Thymus (tissue), 11 donors: ENCODE measurements around the gene CHDH. TPM values are rescaled to one million over a fixed set of nuclear protein-coding genes. Genes with fewer than 3 reads are reported as not detected.

Experiments
- DNase-seq, 9 donors: peaks; one replicate each; pipeline ENCODE4 v3.0.0-alpha.2; 2013; ENCODE audit warnings: low spot score in 9 of 9, low read depth in 6 of 9, missing footprints in 1 of 9
- H3K27ac ChIP-seq, 2 donors: one replicate each; pipeline ENCODE4 v1.5.1; 2013; ENCODE audit warnings: control low read depth in 1 of 2, low read depth in 1 of 2, low read length in 1 of 2, mild to moderate bottlenecking in 1 of 2, moderate library complexity in 1 of 2
- H3K27me3 ChIP-seq, 2 donors: one replicate each; pipeline ENCODE4 v1.5.1; 2013; ENCODE audit warnings: low read length in 1 of 2; ENCODE audit not compliant: control insufficient read depth in 2 of 2, insufficient read depth in 1 of 2
- H3K36me3 ChIP-seq, 2 donors: one replicate each; pipeline ENCODE4 v1.5.1; 2013; ENCODE audit warnings: low read length in 1 of 2, mild to moderate bottlenecking in 1 of 2, moderate library complexity in 1 of 2; ENCODE audit not compliant: control insufficient read depth in 2 of 2, insufficient read depth in 2 of 2
- H3K4me1 ChIP-seq, 2 donors: one replicate each; pipeline ENCODE4 v1.5.1; 2013; ENCODE audit warnings: low read length in 2 of 2; ENCODE audit not compliant: control insufficient read depth in 2 of 2, insufficient read depth in 2 of 2
- H3K4me3 ChIP-seq, 2 donors: one replicate each; pipeline ENCODE4 v1.5.1; 2013; ENCODE audit warnings: low read length in 2 of 2, control low read depth in 1 of 2, mild to moderate bottlenecking in 1 of 2
- H3K9me3 ChIP-seq, 2 donors: one replicate each; pipeline ENCODE4 v1.5.1; 2013; ENCODE audit warnings: low read length in 1 of 2, mild to moderate bottlenecking in 1 of 2; ENCODE audit not compliant: control insufficient read depth in 2 of 2, insufficient read depth in 1 of 2
- WGBS: extraction: QIAGEN DNeasy Blood & Tissue Kit; methylation state at CpG from one replicate; pipeline ENCODE4 v1.1.7; 2013; 5-methylcytosine and 5-hydroxymethylcytosine counted together
- polyA plus RNA-seq: library from polyadenylated mRNA; stranded (reverse); fragments of 200-250 nt; gene quantifications from one replicate; pipeline ENCODE4 v1.2.3, GENCODE V29; 2013
- total RNA-seq: library from RNA; stranded (reverse); fragments of 120-200 nt; gene quantifications from one replicate; pipeline ENCODE4 v1.2.4, GENCODE V29; 2013
- donor health status: healthy.

The CHDH gene
- total and polyA plus RNA-seq, 2 donors, result 0.38 to 0.57 TPM

DNA sequence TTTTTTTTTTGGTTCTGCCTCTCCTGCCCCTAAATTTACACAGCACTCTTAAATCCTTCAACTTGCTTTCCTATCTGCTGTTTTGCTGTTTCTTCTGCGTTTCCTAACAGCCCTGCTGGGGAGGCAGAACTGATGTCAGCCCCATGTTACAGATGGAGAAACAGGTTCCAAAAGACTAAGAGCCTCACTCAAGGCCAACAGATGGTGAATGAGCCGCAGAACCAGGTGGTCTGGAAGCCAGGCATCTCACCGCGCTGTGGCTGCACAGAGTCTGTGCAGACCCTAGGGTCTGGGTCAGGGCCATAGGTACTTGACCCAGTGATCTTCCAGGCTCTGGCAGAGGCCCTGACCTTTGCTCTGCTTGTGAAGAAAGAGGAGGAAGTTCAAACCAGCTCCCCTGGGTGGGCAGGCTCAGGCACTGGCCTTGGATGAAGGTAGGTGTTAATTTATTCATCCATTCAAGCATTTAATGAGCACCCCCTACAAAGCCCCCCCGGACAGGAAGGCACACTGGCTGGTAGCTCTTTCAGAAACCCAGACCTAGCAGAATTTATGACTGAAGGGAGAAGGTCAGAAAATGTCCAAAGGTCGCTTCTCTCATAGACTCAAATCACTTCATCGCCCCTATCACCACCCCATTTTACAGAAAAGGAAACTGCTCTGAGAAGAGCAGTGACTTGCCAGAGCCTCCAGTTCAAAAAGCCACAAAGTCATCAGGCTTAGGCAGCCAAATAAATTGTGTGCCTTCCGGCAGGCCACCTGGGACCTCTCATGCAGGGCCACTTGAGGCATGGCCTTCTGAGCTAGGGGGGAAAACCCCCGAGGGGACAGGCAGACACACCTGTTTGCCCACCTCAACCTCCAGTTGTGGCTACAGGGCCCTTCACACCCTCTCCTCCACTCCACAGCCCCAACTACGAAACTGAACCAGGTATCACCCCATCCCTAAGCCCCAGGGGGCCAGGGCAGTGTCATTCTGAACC is 2.7 kb downstream of the CHDH start:
- Histone ChIP-seq H3K36me3 (no peaks in the 10 kb centered on the region), H3K27ac (no peak overlapping the region), H3K4me3 (no peak overlapping the region), H3K9me3 (no peaks in the 10 kb centered on the region), H3K4me1 (peaks cover 2 to 4% of the 10 kb centered on the region in 2 donors), H3K27me3 (peaks cover 35 to 62% of the 10 kb centered on the region in 2 donors)
- no peak for DNase-seq
- 84% methylated on average over 10 of the region's 10 CpGs for WGBS

GRCh38 chr3:53842436-53843194 is 3.6 kb downstream of the CHDH start:
- Histone ChIP-seq H3K9me3 (peaks cover 0 to 2% of the 10 kb centered on the region in 2 donors), H3K4me1 (peaks cover 2 to 4% of the 10 kb centered on the region in 2 donors), H3K27ac (no peak overlapping the region), H3K4me3 (no peak overlapping the region), H3K27me3 (peaks cover 29 to 56% of the 10 kb centered on the region in 2 donors), H3K36me3 (no peaks in the 10 kb centered on the region)
- 81% methylated on average over 12 of the region's 12 CpGs for WGBS
- DNase-seq, result no peak

- peaks cover 0 to 2% of the 10 kb centered on the region in 2 donors for H3K9me3 ChIP-seq
- H3K27me3 ChIP-seq, result peaks cover 22 to 42% of the 10 kb centered on the region in 2 donors
- no peak for DNase-seq
- H3K4me1 ChIP-seq, result peaks cover 2 to 4% of the 10 kb centered on the region in 2 donors
- no peaks in the 10 kb centered on the region for H3K36me3 ChIP-seq
- H3K27ac ChIP-seq, result no peak overlapping the region
- H3K4me3 ChIP-seq, result no peak overlapping the region
- 94% methylated on average over 5 of the region's 5 CpGs for WGBS
Measured at GRCh38 chr3:53841296-53841695, 4.9 kb downstream of the CHDH start.

DNA sequence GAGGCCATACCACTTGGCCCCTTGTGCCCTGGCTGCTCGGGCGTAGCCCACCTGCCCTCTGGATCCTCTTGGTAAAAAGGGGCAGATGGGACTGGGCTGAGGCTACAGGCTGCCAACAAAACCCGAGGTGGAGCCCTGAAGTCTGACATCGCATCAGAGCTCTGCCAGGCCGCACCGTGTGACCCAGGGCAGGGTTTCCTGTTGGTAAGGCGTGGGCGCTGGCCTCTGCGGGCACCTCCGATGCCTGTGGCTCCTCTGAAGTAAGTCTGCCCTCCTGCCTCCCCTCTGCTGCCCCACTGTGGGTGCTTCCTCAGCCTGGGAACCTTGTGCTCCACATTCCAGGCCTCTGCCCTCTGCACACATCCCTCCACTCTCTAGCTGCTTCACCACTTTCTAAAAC is 8.9 kb downstream of the CHDH start:
- Histone ChIP-seq H3K9me3 (peaks cover 0 to 2% of the 10 kb centered on the region in 2 donors), H3K27ac (no peak overlapping the region), H3K36me3 (no peaks in the 10 kb centered on the region), H3K4me3 (no peak overlapping the region), H3K27me3 (peaks cover 0 to 6% of the 10 kb centered on the region in 2 donors), H3K4me1 (no peaks in the 10 kb centered on the region)
- no peak for DNase-seq
- 94% methylated on average over 10 of the region's 10 CpGs for WGBS

DNA sequence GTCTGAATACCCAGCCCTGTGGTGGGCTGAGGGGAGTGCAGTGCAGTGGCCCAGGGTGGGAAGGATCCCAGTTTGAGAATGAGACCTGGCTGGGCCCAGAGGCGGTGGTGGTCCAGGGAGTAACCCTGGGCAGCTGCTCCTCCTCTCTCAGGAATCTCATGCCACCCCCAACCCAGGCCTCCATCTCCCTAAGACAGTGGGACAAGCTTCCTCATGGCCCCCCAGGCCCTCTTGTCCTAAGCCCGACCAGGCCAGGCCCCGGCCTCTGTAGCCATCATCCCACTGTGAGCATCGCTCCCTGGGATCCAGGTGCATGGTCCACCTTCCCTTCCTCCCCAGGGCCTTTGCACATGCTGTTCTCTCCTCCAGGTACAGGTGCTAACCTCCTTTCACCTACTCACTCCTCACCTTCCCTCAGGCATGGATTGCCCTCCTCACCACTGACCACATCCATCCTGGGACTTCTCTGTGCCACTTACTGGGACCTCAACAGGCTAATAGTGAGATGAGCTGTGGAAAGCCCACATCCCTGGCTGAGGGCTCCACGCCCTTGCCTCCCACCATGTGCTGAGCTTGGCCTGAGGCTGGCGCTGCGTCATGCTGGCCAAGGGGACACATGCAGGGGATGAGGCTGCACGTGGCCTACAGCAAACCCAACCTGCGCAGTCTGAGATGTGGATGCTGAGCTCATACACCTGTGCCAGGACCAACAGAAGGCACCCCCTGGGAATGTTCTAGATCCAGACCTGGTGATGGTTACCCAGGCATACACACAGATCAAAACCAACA is 9.9 kb downstream of the CHDH start:
- no peaks in the 10 kb centered on the region for H3K4me1 ChIP-seq
- no peak for DNase-seq
- no peak overlapping the region for H3K27ac ChIP-seq
- 95% methylated on average over 9 of the region's 9 CpGs for WGBS
- H3K4me3 ChIP-seq, result no peak overlapping the region
- peaks cover 0 to 2% of the 10 kb centered on the region in 2 donors for H3K9me3 ChIP-seq
- H3K27me3 ChIP-seq, result peaks cover 0 to 4% of the 10 kb centered on the region in 2 donors
- no peaks in the 10 kb centered on the region for H3K36me3 ChIP-seq

- H3K27me3 ChIP-seq, result peaks cover 0 to 2% of the 10 kb centered on the region in 2 donors
- no peak overlapping the region for H3K4me3 ChIP-seq
- no peaks in the 10 kb centered on the region for H3K4me1 ChIP-seq
- WGBS, result 95% methylated on average over 1 of the region's 1 CpG
- no peak for DNase-seq
- no peak overlapping the region for H3K27ac ChIP-seq
- H3K36me3 ChIP-seq, result no peaks in the 10 kb centered on the region
- peaks cover 0 to 2% of the 10 kb centered on the region in 2 donors for H3K9me3 ChIP-seq
Measured at GRCh38 chr3:53835257-53835656, 11.0 kb downstream of the CHDH start.

DNA sequence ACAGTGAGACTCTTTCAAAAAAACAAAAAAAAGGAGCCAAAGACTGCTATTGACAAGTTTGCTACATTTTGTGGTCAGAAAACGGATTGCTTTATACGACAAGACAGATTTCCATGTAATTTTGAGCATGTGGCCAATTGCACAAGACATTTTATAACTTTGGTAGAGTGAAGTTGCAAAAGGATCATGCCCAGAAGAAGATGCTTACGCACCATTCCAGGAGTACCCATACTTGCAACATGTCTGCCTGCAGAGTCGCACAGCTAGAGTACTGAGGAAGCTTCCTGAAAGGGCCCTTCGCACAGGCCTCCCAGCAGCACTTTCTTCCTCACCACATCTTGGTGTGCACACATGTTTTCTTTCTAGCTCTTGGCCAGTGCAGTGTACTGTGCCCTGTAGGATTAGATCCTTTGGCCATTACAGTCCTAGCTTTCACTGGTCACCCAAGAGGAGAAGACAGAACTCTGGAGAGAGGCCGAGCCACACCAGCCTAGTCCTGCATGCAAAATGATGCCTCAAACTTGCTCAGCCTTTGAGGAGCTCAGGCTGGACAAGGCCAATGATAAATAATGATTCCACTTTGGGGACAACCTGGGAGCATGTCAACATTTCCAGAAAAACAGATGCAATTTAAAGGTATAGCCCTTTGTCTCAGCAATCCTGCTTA is 11.7 kb downstream of the CHDH start:
- peaks cover 0 to 2% of the 10 kb centered on the region in 2 donors for H3K9me3 ChIP-seq
- H3K4me1 ChIP-seq, result no peaks in the 10 kb centered on the region
- no peak overlapping the region for H3K27ac ChIP-seq
- no peak for DNase-seq
- no peak overlapping the region for H3K4me3 ChIP-seq
- WGBS, result 88% methylated on average over 6 of the region's 6 CpGs
- H3K36me3 ChIP-seq, result no peaks in the 10 kb centered on the region
- H3K27me3 ChIP-seq, result peaks cover 0 to 2% of the 10 kb centered on the region in 2 donors

DNA sequence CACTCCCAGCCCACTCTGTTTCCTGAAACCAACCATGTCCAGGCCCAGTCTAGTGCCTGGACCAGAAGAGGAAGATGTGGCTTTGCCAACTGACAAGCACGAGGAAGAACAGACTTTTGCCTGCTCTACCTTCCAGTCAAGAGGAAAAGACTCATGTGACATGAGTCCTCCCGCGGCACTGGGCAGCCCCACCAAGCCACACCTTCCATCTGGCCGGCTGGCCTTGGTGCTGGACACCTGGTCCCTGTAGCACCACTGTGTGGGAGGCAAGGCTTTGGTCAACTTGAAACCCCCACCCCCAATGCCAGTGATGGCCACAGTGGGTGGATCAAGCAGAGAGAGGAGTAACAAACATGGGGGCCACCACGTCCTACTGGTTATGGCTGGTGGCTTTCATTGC is 12.5 kb downstream of the CHDH start:
- DNase-seq, result no peak
- no peaks in the 10 kb centered on the region for H3K36me3 ChIP-seq
- no peaks in the 10 kb centered on the region for H3K4me1 ChIP-seq
- H3K4me3 ChIP-seq, result no peak overlapping the region
- H3K27me3 ChIP-seq, result peaks cover 0 to 2% of the 10 kb centered on the region in 2 donors
- peaks cover 0 to 2% of the 10 kb centered on the region in 2 donors for H3K9me3 ChIP-seq
- 87% methylated on average over 5 of the region's 5 CpGs for WGBS
- H3K27ac ChIP-seq, result no peak overlapping the region
